NB4 (cell line): ENCODE data around the gene FOXP1.

Experiments
- CTCF ChIP-seq: IDR thresholded peaks from one replicate; pipeline ENCODE4 v1.5.1; 2012; ENCODE audit warnings: low read depth, low read length
- MAX ChIP-seq: IDR thresholded peaks from 2 replicates; pipeline ENCODE4 v1.6.1; 2011; ENCODE audit warnings: low read depth, low read length
- MYC ChIP-seq: IDR thresholded peaks from 2 replicates; pipeline ENCODE4 v1.6.1; 2011; ENCODE audit warnings: low read depth, low read length
- POLR2A ChIP-seq: IDR thresholded peaks from 2 replicates; pipeline ENCODE4 v1.6.1; 2011; ENCODE audit warnings: mild to moderate bottlenecking; ENCODE audit not compliant: insufficient read length; ENCODE audit errors: extremely low read depth

- TF ChIP-seq POLR2A = no peak
- no peak for TF ChIP-seq CTCF
- no peak for TF ChIP-seq MAX
- TF ChIP-seq MYC = no peak
Measured at GRCh38 chr3:70916375-70917055, 667.0 kb downstream of the FOXP1 start.
